HEK293T (cell line): ENCODE data around the gene BAIAP2L2.

ENCODE experiments used
- BHLHE40 ChIP-seq: fragments of 450-650 bp; IDR thresholded peaks from 2 replicates; pipeline ENCODE4 v1.6.1; 2016; ENCODE audit warnings: mild to moderate bottlenecking, moderate library complexity, borderline replicate concordance
- FOXA1 ChIP-seq: fragments of 450-650 bp; IDR thresholded peaks from 2 replicates; pipeline ENCODE4 v1.6.1; 2016; ENCODE audit warnings: mild to moderate bottlenecking
- NFRKB ChIP-seq: fragments of 450-650 bp; IDR thresholded peaks from 2 replicates; pipeline ENCODE4 v1.6.1; 2016; ENCODE audit warnings: mild to moderate bottlenecking, moderate library complexity
- SUZ12 ChIP-seq: fragments of 450-650 bp; IDR thresholded peaks from 2 replicates; pipeline ENCODE4 v1.6.1; 2016; ENCODE audit warnings: mild to moderate bottlenecking
- TARDBP ChIP-seq: fragments of 450-650 bp; IDR thresholded peaks from 2 replicates; pipeline ENCODE4 v1.6.1; 2016
- ZNF384 ChIP-seq: fragments of 450-650 bp; IDR thresholded peaks from 2 replicates; pipeline ENCODE4 v1.6.1; 2016
- TF ChIP-seq, protein P1 (sequence below): fragments of 450-650 bp; IDR thresholded peaks from 2 replicates; pipeline ENCODE4 v1.6.1; 2016

DNA sequence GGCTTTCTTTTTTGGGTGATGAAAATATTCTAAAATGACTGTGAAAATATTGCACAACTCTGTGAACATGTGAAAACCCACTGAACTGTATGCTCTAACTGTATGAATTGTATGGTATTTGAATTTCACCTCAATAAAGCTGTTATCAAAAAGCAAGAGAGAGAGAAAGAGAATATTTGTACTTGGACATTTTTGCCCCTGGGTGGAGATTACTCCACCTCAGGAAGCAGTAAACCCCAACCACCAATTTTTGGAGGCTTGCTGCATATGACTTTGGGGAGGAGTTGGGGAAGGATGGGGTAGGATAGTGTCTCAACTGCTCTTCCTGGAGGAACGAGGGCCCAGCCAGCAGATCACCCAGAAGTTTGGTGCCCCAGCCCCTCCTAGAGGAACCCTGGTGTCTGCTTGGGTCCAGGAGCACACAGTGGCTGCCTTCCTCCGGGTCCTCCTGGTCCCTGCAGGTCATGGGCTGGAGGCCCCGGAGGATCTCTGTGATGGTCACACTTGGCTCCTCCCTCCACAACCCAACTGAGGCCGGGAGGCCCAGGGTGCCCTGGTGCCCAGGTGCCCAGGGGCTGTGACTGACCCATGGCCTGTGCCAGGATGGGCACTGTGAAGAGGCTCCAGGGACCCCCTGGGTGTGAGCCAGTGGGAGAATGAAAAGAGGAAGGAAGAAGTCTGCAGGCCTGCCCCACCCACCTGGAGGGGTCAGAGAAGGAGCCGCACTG, 68.6 kb downstream of the BAIAP2L2 start:
- TF ChIP-seq TARDBP (no peak), BHLHE40 (no peak), FOXA1 (no peak), SUZ12 (no peak), NFRKB (no peak), ZNF384 (no peak)
- TF ChIP-seq, protein P1, sequence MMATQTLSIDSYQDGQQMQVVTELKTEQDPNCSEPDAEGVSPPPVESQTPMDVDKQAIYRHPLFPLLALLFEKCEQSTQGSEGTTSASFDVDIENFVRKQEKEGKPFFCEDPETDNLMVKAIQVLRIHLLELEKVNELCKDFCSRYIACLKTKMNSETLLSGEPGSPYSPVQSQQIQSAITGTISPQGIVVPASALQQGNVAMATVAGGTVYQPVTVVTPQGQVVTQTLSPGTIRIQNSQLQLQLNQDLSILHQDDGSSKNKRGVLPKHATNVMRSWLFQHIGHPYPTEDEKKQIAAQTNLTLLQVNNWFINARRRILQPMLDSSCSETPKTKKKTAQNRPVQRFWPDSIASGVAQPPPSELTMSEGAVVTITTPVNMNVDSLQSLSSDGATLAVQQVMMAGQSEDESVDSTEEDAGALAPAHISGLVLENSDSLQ = no peak
